Measurements from ENCODE around the gene BTBD9.

BTBD9 gene

DNA sequence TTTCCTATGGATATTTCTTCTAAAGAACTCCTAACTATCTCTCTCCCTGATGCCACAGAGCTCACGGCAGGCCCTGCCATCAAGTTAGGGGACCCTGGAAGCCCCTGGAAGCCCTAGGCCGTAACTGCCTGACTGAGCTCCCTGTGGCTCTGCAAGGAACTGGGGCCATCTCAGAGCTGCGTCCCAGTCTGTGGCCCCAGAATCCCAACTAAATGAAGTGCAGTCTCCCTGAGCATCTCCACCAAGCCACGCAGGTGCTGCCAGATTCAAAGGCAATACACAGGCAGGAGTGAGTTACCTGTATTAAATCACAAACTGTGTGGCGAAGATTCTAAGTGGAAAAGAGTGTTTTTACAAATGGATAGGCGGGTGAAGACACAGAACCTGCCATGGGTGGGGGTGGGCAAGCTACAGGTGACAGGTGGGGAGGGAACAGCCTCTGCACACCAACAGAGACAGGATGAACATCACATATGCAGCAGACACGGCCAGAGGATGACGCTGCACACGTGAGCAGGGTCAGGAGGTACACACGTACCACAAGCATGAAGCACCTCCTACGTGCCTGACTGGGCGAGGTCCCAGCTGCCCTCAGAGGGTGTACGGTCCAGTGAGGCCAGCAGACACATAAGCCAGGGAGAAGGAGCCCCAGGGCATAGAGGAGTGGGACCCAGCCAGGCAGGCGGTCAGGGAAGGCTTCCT, 461.7 kb downstream of the BTBD9 start:
- no peak for DNase-seq (ENCODE audit: low read depth, low spot score)
- no peaks in the 10 kb centered on the region for H3K36me3 ChIP-seq (ENCODE audit: insufficient read depth, low read length)
- no peak for TF ChIP-seq FOXP2 (optimal IDR thresholded peaks at IDR 0.05; ENCODE audit: control extremely low read depth, extremely low read length, insufficient read depth)
- TF ChIP-seq POLR2AphosphoS5 (IDR thresholded peaks at IDR 0.05; ENCODE audit: borderline replicate concordance, low read depth, low read length): no peak
- TF ChIP-seq EZH2 (IDR thresholded peaks at IDR 0.05): no peak
- H3K9ac ChIP-seq (ENCODE audit: insufficient read length): no peak overlapping the region
- no peaks in the 10 kb centered on the region for H3K9me3 ChIP-seq (ENCODE audit: low read depth, low read length)
- no peak overlapping the region for H3K4me3 ChIP-seq
- no peak overlapping the region for H3K27ac ChIP-seq

DNA sequence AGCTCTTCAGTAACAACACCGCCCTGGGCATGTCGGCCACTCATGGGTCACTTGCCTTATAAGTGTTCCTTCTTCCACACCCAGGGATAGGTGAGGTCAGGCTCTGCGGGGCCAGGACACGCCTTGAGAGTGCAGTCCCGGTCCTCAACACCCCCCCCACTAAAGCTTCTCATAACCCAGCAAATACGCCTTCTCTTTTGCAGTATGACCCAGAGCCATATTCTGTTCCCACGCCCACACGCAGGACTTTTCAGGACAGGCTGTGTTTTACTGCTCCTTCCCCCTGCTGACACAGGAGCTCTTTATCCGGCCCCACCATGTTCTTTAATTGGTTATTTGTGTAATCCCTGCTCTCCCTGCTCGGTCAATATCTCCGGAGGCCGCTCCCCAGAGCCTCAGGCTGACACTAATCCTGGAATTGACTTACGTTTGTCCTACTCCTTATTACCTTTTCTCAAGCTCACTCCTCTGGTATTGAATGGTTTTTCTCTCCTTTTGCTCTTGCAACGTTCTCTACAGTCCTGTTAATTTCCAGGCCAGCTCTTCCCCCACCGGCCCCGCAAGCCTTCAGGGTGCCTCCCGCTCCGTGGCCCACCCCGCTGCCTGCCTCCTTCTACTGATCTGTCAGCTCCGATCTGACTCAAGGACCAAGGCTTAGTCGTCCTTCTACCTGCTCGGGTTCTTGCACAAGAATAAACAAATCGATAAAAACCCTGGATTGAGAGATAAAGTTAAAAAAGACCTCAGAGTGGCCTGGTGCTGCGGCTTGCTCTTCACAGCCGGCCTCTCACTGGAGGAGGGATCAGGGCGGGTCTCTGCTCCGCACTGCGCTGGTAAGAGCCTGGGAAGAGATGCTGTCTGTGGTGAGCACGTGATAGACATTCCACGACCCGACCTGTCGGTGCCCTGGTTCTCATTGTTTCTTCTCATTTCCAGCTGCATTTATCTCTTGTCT, 462.7 kb downstream of the BTBD9 start:
- H3K4me3 ChIP-seq: no peak overlapping the region
- no peaks in the 10 kb centered on the region for H3K36me3 ChIP-seq (ENCODE audit: insufficient read depth, low read length)
- no peak overlapping the region for H3K27ac ChIP-seq
- no peaks in the 10 kb centered on the region for H3K9me3 ChIP-seq (ENCODE audit: low read depth, low read length)
- no peak for DNase-seq (ENCODE audit: low read depth, low spot score)
- no peak for TF ChIP-seq FOXP2 (optimal IDR thresholded peaks at IDR 0.05; ENCODE audit: control extremely low read depth, extremely low read length, insufficient read depth)
- TF ChIP-seq EZH2 (IDR thresholded peaks at IDR 0.05): no peak
- TF ChIP-seq POLR2AphosphoS5 (IDR thresholded peaks at IDR 0.05; ENCODE audit: borderline replicate concordance, low read depth, low read length): no peak
- H3K9ac ChIP-seq (ENCODE audit: insufficient read length): no peak overlapping the region

DNA sequence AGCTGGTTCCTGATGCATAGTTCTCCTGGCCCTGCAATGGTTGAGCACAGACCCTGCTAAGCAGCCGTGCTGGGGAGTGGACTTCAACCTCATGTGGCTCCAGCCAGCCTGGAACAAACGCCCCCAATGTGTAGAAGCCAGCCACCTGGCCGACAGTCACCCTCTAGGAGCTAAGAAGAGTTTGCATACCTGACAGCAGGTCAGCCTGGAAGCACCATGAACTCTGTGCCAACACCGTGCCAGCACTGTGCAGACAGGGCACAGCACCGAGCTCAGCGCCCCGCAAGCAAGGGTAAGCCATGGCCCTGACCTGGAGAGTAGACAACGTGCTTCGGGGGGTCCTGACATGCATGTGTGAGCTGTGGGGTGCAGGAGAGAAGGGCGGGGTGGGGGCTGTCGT, 463.9 kb downstream of the BTBD9 start:
- H3K36me3 ChIP-seq (ENCODE audit: insufficient read depth, low read length): no peaks in the 10 kb centered on the region
- H3K9ac ChIP-seq (ENCODE audit: insufficient read length): no peak overlapping the region
- TF ChIP-seq FOXP2 (optimal IDR thresholded peaks at IDR 0.05; ENCODE audit: control extremely low read depth, extremely low read length, insufficient read depth): no peak
- TF ChIP-seq POLR2AphosphoS5 (IDR thresholded peaks at IDR 0.05; ENCODE audit: borderline replicate concordance, low read depth, low read length): no peak
- TF ChIP-seq EZH2 (IDR thresholded peaks at IDR 0.05): no peak
- no peak overlapping the region for H3K4me3 ChIP-seq
- no peaks in the 10 kb centered on the region for H3K9me3 ChIP-seq (ENCODE audit: low read depth, low read length)
- no peak overlapping the region for H3K27ac ChIP-seq
- no peak for DNase-seq (ENCODE audit: low read depth, low spot score)

- H3K27ac ChIP-seq: no peak overlapping the region
- no peak overlapping the region for H3K9ac ChIP-seq (ENCODE audit: insufficient read length)
- no peak for DNase-seq (ENCODE audit: low read depth, low spot score)
- no peak for TF ChIP-seq EZH2 (IDR thresholded peaks at IDR 0.05)
- TF ChIP-seq POLR2AphosphoS5 (IDR thresholded peaks at IDR 0.05; ENCODE audit: borderline replicate concordance, low read depth, low read length): no peak
- no peak for TF ChIP-seq FOXP2 (optimal IDR thresholded peaks at IDR 0.05; ENCODE audit: control extremely low read depth, extremely low read length, insufficient read depth)
- H3K9me3 ChIP-seq (ENCODE audit: low read depth, low read length): no peaks in the 10 kb centered on the region
- H3K4me3 ChIP-seq: no peak overlapping the region
- H3K36me3 ChIP-seq (ENCODE audit: insufficient read depth, low read length): no peaks in the 10 kb centered on the region
These were observed 464.8 kb downstream of the BTBD9 start for GRCh38 chr6:38174806-38175495.

- TF ChIP-seq EZH2 (IDR thresholded peaks at IDR 0.05): no peak
- no peak for TF ChIP-seq FOXP2 (optimal IDR thresholded peaks at IDR 0.05; ENCODE audit: control extremely low read depth, extremely low read length, insufficient read depth)
- no peak for TF ChIP-seq POLR2AphosphoS5 (IDR thresholded peaks at IDR 0.05; ENCODE audit: borderline replicate concordance, low read depth, low read length)
- H3K27ac ChIP-seq: no peak overlapping the region
- DNase-seq (ENCODE audit: low read depth, low spot score): no peak
These were observed 465.4 kb downstream of the BTBD9 start for GRCh38 chr6:38174315-38174714.

GRCh38 chr6:38173909-38174308, 465.8 kb downstream of the BTBD9 start:
- TF ChIP-seq FOXP2 (optimal IDR thresholded peaks at IDR 0.05; ENCODE audit: control extremely low read depth, extremely low read length, insufficient read depth): no peak
- no peak for TF ChIP-seq EZH2 (IDR thresholded peaks at IDR 0.05)
- TF ChIP-seq POLR2AphosphoS5 (IDR thresholded peaks at IDR 0.05; ENCODE audit: borderline replicate concordance, low read depth, low read length): no peak
- Histone ChIP-seq H3K9me3 (ENCODE audit: low read depth, low read length) (no peaks in the 10 kb centered on the region), H3K4me3 (no peak overlapping the region), H3K9ac (ENCODE audit: insufficient read length) (no peak overlapping the region), H3K27ac (no peak overlapping the region), H3K36me3 (ENCODE audit: insufficient read depth, low read length) (no peaks in the 10 kb centered on the region)
- DNase-seq (ENCODE audit: low read depth, low spot score): no peak

More at GRCh38 chr6:38174315-38174714, 465.4 kb downstream of the BTBD9 start:
- Histone ChIP-seq H3K4me3 (no peak overlapping the region), H3K9me3 (ENCODE audit: low read depth, low read length) (no peaks in the 10 kb centered on the region), H3K9ac (ENCODE audit: insufficient read length) (no peak overlapping the region), H3K36me3 (ENCODE audit: insufficient read depth, low read length) (no peaks in the 10 kb centered on the region)

DNA sequence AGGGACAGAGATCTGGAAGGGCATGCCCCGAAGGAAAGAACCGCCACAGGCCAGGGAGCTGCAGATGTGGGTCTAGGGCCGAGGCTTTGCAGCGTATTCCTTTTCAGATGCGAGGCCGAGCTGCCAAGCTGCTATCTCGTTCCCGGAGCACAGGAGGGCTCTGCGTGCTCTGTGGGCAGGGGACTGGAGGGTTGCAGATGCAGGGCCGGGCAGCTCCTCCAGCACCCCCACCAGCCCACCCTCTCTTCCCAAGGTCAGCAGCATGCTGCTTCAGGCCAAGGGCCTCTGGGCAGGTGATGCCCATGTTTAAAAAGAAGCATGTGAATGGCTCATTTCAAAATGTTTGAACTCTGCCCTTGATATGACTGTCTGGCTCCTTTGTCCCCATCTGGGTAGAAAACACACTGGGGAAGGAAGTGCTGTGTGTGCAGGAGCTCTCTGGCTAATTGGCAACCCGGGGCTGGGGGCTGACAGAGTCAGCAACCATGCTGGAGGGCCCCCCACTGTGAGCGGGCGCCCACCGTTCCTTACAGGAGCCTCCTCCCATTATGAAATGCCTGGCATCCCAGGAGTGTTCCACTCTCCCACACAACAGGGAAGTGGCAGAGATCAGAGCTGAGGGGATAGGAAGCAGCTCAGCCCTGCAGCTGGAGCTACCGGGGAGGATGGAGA, 466.9 kb downstream of the BTBD9 start:
- H3K27ac ChIP-seq: no peak overlapping the region
- H3K9ac ChIP-seq (ENCODE audit: insufficient read length): no peak overlapping the region
- H3K9me3 ChIP-seq (ENCODE audit: low read depth, low read length): no peaks in the 10 kb centered on the region
- no peak for TF ChIP-seq POLR2AphosphoS5 (IDR thresholded peaks at IDR 0.05; ENCODE audit: borderline replicate concordance, low read depth, low read length)
- TF ChIP-seq EZH2 (IDR thresholded peaks at IDR 0.05): no peak
- no peak for TF ChIP-seq FOXP2 (optimal IDR thresholded peaks at IDR 0.05; ENCODE audit: control extremely low read depth, extremely low read length, insufficient read depth)
- no peaks in the 10 kb centered on the region for H3K36me3 ChIP-seq (ENCODE audit: insufficient read depth, low read length)
- DNase-seq (ENCODE audit: low read depth, low spot score): no peak
- no peak overlapping the region for H3K4me3 ChIP-seq
